Endothelial cell of umbilical vein (primary cell): Measurements from ENCODE around the gene C1orf159. TPM values are rescaled to one million over a fixed set of nuclear protein-coding genes. Genes with fewer than 3 reads are reported as not detected.

Experiments used
- BruUV-seq: library from RNA; stranded (reverse); fragments of 400-500 nt; replicated peaks from 2 replicates; lab custom pipeline; 2021; lab: Mats Ljungman, UMichigan
- CTCF ChIA-PET: fragments of 300-600, 350-600 bp; sonication (Branson Sonifier 250); formaldehyde crosslinking; loops from one replicate; lab custom pipeline; 2021; ENCODE audit warnings: antibody characterized with exemption, inconsistent platforms; lab: Charles Lee
- POLR2A ChIA-PET: fragments of 300-600, 350-600 bp; sonication (Branson Sonifier 250); formaldehyde crosslinking; loops from one replicate; lab custom pipeline; 2021; ENCODE audit warnings: antibody characterized with exemption, inconsistent platforms; lab: Charles Lee
- DNase-seq: peaks from one replicate; pipeline ENCODE4 v3.0.0-alpha.2; 2011; ENCODE audit warnings: low read depth, low spot score
- FAIRE-seq: peaks from 2 replicates; lab custom pipeline; 2011; peaks lifted over from hg19 to GRCh38; lab: Jason Lieb, UNC
- H2AFZ ChIP-seq: 2 replicates; pipeline ENCODE4 v1.6.0; 2012; ENCODE audit warnings: low read depth, low read length, control low read depth, inconsistent platforms
- H3K27ac ChIP-seq: 2 replicates; pipeline ENCODE4 v1.5.1; 2011; ENCODE audit warnings: low read depth, mild to moderate bottlenecking, control low read depth, low read length, moderate library complexity; ENCODE audit not compliant: insufficient read depth
- H3K27me3 ChIP-seq, 2 experiments: 2 replicates each; pipeline versions ENCODE4 v1.6.0 to v1.6.1; 2011; ENCODE audit warnings: low read length in 2 of 2, mixed read lengths in 1 of 2; ENCODE audit not compliant: control insufficient read depth in 2 of 2, insufficient read depth in 2 of 2
- H3K36me3 ChIP-seq, 2 experiments: 2 replicates in 1 of 2; 3 replicates in 1 of 2; pipeline ENCODE4 v1.5.1; 2011; ENCODE audit warnings: low read length in 2 of 2, mild to moderate bottlenecking in 1 of 2, moderate library complexity in 1 of 2; ENCODE audit not compliant: control insufficient read depth in 2 of 2, insufficient read depth in 2 of 2; ENCODE audit errors: extremely low read depth in 1 of 2
- H3K4me1 ChIP-seq: 3 replicates; pipeline ENCODE4 v1.5.1; 2011; ENCODE audit warnings: mild to moderate bottlenecking, low read length; ENCODE audit not compliant: control insufficient read depth, insufficient read depth; ENCODE audit errors: extremely low read depth
- H3K4me2 ChIP-seq: 2 replicates; pipeline ENCODE4 v1.6.1; 2011; ENCODE audit warnings: low read length, control low read depth, mixed read lengths; ENCODE audit not compliant: insufficient read depth
- H3K4me3 ChIP-seq, 3 experiments: fragments of 200-600 bp in 1 of 3; sonication (generic), shearing (Covaris generic) in 1 of 3; replicated peaks in 1 of 3; 2 replicates each; pipeline ENCODE4 v1.5.1; 2011 to 2016; ENCODE audit warnings: control low read depth in 3 of 3, low read length in 3 of 3, mild to moderate bottlenecking in 2 of 3, inconsistent platforms in 1 of 3, low read depth in 1 of 3, moderate library complexity in 1 of 3; ENCODE audit not compliant: insufficient read depth in 1 of 3
- H3K79me2 ChIP-seq: 2 replicates; pipeline ENCODE4 v1.6.0; 2012; ENCODE audit warnings: low read length, inconsistent platforms; ENCODE audit not compliant: control insufficient read depth, insufficient read depth
- H3K9ac ChIP-seq: replicated peaks from 2 replicates; pipeline ENCODE3; 2011; ENCODE audit warnings: low read length, control low read depth; ENCODE audit not compliant: insufficient read depth; ENCODE audit errors: extremely low read depth
- H3K9me1 ChIP-seq: replicated peaks from 3 replicates; pipeline ENCODE4 v1.6.0; 2011; ENCODE audit warnings: mild to moderate bottlenecking, low read length; ENCODE audit not compliant: control insufficient read depth, insufficient read depth; ENCODE audit errors: extremely low read depth
- H3K9me3 ChIP-seq: replicated peaks from 2 replicates; pipeline ENCODE4 v1.5.1; 2012; ENCODE audit warnings: low read length, inconsistent platforms; ENCODE audit not compliant: control insufficient read depth, insufficient read depth
- H4K20me1 ChIP-seq: replicated peaks from 2 replicates; pipeline ENCODE3; 2011; ENCODE audit warnings: mild to moderate bottlenecking, low read length; ENCODE audit not compliant: control insufficient read depth, insufficient read depth; ENCODE audit errors: extremely low read depth
- EZH2 ChIP-seq: IDR thresholded peaks from 2 replicates; pipeline ENCODE4 v1.6.1; 2012; ENCODE audit warnings: borderline replicate concordance, low read depth, mild to moderate bottlenecking, moderate library complexity, low read length, inconsistent platforms; ENCODE audit not compliant: severe bottlenecking
- FOS ChIP-seq: IDR thresholded peaks from 2 replicates; pipeline ENCODE4 v1.6.1; 2011; ENCODE audit warnings: mild to moderate bottlenecking, low read length, moderate library complexity, borderline replicate concordance; ENCODE audit not compliant: insufficient read depth
- GATA2 ChIP-seq: IDR thresholded peaks from 2 replicates; pipeline ENCODE4 v1.7.0; 2011; ENCODE audit warnings: low read depth, mild to moderate bottlenecking, moderate library complexity, mixed read lengths, low read length; ENCODE audit not compliant: insufficient read length, insufficient read depth
- JUN ChIP-seq: IDR thresholded peaks from 2 replicates; pipeline ENCODE4 v1.6.1; 2011; ENCODE audit warnings: borderline replicate concordance, low read depth; ENCODE audit not compliant: insufficient read length, insufficient read depth
- MYC ChIP-seq: IDR thresholded peaks from one replicate; pipeline ENCODE4 v1.6.1; 2011; ENCODE audit warnings: mild to moderate bottlenecking, low read depth, low read length
- POLR2A ChIP-seq: IDR thresholded peaks from 2 replicates; pipeline ENCODE4 v1.6.1; 2012; ENCODE audit warnings: low read depth, mild to moderate bottlenecking, control low read depth, low read length
- POLR2AphosphoS5 ChIP-seq: IDR thresholded peaks from 2 replicates; pipeline ENCODE4 v1.6.1; 2012; ENCODE audit warnings: low read depth, mild to moderate bottlenecking, control low read depth, low read length, moderate library complexity; ENCODE audit not compliant: insufficient read depth
- dilution Hi-C: fragments of 300-500 bp; cut with MboI; formaldehyde crosslinking; loops from one replicate; pipeline ENCODE4 v1.15.0; 2019; ENCODE audit warnings: low sequenced_read_pairs; ENCODE audit not compliant: extremely low pct_ligation_motif_present
- intact Hi-C: fragments of 100-400 bp; cut with micrococcal nuclease; formaldehyde crosslinking; loops from one replicate; pipeline ENCODE4 v1.10.0; 2022
- polyA plus RNA-seq, 4 experiments: library from polyadenylated mRNA; depleted of rRNA in 3 of 4; stranded (reverse) in 3 of 4; unstranded in 1 of 4; fragments of >200 nt; gene quantifications; 2 replicates each; pipeline versions ENCODE4 v1.2.1 to v1.2.3, GENCODE V29; 2011 to 2012; ENCODE audit warnings: missing spikeins in 1 of 4
- total RNA-seq: library from RNA; stranded (reverse); gene quantifications from 2 replicates; pipeline ENCODE4 v1.2.3, GENCODE V29; 2021
- TF ChIP-seq, protein P1 (sequence below): IDR thresholded peaks from 2 replicates; pipeline ENCODE4 v1.6.1; 2011; ENCODE audit not compliant: insufficient read depth, insufficient read length
- TF ChIP-seq, protein P2 (sequence below), 2 donors: IDR thresholded peaks; 1 replicate in 1 of 2; 2 replicates in 1 of 2; pipeline ENCODE4 v1.5.1; 2011; ENCODE audit warnings: low read length in 2 of 2, mild to moderate bottlenecking in 2 of 2, moderate library complexity in 2 of 2, control low read depth in 1 of 2, inconsistent platforms in 1 of 2, low read depth in 1 of 2; ENCODE audit not compliant: insufficient read depth in 1 of 2; ENCODE audit errors: extremely low read depth in 1 of 2

The C1orf159 gene
- total and polyA plus RNA-seq, 2 donors (not counting 3 experiments of a cell fraction or from before 2014, with no cell fraction given) = 16.1 to 20.1 TPM

DNA sequence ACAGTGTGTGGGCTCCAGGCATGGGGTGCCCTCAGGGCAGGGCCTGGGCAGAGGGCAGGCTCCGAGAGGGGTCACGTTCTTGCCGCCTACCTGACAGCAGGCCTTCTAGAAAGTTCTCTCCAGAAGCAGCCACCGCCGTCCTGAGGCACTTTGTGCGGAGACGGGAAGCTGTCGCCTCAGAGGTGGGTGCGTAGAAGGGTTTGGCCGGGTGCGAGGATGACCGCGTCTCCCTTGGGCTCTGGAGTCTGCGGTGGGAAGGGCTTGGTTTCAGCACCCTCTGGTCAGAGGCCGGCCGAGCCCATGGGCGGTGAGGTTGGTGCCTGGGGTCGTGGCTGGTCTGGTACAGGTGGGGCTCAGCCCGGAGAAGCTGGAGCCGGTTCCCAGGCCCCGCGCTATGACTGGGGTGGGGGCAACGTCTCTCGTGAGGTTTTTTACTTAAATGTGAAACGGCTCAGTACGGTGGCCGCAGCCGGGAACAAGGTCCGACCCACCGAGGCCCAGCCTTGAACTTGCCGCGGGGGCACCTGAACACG, 47.7 kb upstream of the C1orf159 start:
- no peak overlapping the region for H2AFZ ChIP-seq
- intact Hi-C loops (no loop called here), dilution Hi-C loops (no loop called here)
- no TSS peak for BruUV-seq
- ChIA-PET POLR2A (no interaction called here), CTCF (no interaction called here)
- no peak for TF ChIP-seq JUN
- TF ChIP-seq POLR2AphosphoS5 = no peak
- TF ChIP-seq, protein P1, sequence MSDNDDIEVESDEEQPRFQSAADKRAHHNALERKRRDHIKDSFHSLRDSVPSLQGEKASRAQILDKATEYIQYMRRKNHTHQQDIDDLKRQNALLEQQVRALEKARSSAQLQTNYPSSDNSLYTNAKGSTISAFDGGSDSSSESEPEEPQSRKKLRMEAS = no peak
- TF ChIP-seq EZH2 = no peak
- no peak for TF ChIP-seq MYC
- TF ChIP-seq, protein P2, sequence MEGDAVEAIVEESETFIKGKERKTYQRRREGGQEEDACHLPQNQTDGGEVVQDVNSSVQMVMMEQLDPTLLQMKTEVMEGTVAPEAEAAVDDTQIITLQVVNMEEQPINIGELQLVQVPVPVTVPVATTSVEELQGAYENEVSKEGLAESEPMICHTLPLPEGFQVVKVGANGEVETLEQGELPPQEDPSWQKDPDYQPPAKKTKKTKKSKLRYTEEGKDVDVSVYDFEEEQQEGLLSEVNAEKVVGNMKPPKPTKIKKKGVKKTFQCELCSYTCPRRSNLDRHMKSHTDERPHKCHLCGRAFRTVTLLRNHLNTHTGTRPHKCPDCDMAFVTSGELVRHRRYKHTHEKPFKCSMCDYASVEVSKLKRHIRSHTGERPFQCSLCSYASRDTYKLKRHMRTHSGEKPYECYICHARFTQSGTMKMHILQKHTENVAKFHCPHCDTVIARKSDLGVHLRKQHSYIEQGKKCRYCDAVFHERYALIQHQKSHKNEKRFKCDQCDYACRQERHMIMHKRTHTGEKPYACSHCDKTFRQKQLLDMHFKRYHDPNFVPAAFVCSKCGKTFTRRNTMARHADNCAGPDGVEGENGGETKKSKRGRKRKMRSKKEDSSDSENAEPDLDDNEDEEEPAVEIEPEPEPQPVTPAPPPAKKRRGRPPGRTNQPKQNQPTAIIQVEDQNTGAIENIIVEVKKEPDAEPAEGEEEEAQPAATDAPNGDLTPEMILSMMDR (IDR thresholded peaks at IDR 0.05; ENCODE audit: extremely low read depth in 1 of 2, insufficient read depth in 1 of 2, low read depth in 1 of 2, low read length in 2 of 2) = no peak
- no peak for TF ChIP-seq FOS
- no peak for TF ChIP-seq POLR2A
- TF ChIP-seq GATA2 = no peak
- H3K36me3 ChIP-seq = no peaks in the 10 kb centered on the region
- peaks cover 3% of the 10 kb centered on the region for H3K4me1 ChIP-seq
- no peak overlapping the region for H3K9ac ChIP-seq
- DNase-seq (no peak), FAIRE-seq (no peak)
- H3K4me3 ChIP-seq = no peak overlapping the region
- H3K9me1 ChIP-seq = no peaks in the 10 kb centered on the region
- no peak overlapping the region for H3K27ac ChIP-seq
- no peaks in the 10 kb centered on the region for H3K27me3 ChIP-seq
- H4K20me1 ChIP-seq = no peaks in the 10 kb centered on the region
- no peak overlapping the region for H3K4me2 ChIP-seq
- no peaks in the 10 kb centered on the region for H3K79me2 ChIP-seq
- H3K9me3 ChIP-seq = no peaks in the 10 kb centered on the region
